ENCODE results near the gene MSN.
"Not testable (repeated sequence)": the region's sequence is repeated elsewhere in the genome, so short reads cannot be mapped to it uniquely, and the experiment has no call there.

MSN gene

DNA sequence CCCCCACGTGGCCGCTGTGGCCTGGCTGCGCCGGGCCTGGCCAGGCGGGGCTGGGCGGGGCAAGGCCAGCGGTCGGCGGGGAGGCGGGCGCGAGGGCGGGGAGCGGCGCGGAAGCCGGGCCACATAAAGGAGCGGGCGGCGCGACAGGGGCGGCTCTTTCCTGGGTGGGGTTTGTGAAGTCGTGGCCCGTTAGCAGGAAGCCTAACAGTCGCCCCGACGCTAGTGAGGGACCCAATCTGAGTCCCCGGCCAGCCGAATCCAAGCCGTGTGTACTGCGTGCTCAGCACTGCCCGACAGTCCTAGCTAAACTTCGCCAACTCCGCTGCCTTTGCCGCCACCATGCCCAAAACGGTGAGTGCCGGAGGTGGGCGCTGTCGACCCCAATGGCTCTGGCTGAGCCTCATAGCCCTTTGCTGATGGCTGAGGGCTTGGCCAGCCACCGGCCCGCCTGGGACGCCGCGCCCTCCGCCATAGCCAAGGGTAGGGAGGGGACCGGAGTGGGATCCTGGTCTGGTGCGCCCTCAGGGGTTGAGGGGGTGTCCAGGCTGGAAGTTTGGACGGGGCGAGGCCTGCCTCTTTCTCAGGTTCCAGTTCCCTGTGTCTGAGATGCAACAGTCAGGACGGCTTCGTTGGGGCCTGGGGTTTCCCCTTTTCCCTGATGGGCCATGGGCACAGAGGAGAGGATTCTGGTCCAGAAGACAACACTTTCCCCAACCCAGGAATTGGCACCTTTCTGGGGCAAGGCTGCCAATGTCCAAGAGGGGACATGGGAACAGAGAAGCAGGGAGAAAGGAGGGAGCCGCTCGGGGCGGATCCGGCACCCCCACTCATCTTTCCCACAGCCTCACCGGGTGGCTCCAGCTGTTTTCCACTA lies at the start of gene MSN:
Gene MSN (plus strand): TSS at position 152 of the 874 bp plus-strand sequence. CDS start 188 bp downstream, at position 340.
- Histone ChIP-seq H3K4me1 (ENCODE audit: control insufficient read depth, insufficient read depth, low read length) (no peaks in the 10 kb centered on the region), H3K27ac (ENCODE audit: extremely low read depth, low read depth, low read length) (peak within 1 kb of the TSS; percentile 73), H3K4me3 (ENCODE audit: low read depth, low read length) (peak within 1 kb of the TSS; percentile 53), H3K36me3 (ENCODE audit: control insufficient read depth in 2 of 2, insufficient read depth in 1 of 2, low read length in 2 of 2) (no peaks in the 10 kb centered on the region), H3K9me3 (ENCODE audit: control insufficient read depth, insufficient read depth, low read depth, low read length) (no peaks in the 10 kb centered on the region)
- POLR2A ChIA-PET: interaction anchor here (0.8 to 1.2 kb wide), 2 partner anchors 23 to 25 kb away, joined by 3 to 7 read pairs; no protein-coding TSS in a partner anchor
- TF ChIP-seq ZBTB26 (tag by site-specific recombination; optimal IDR thresholded peaks at IDR 0.05) (peak; percentile 21), SP2 (tag by site-specific recombination; IDR thresholded peaks at IDR 0.05) (peak; percentile 29; the same call in 1 of the 2 replicates), ZBTB8A (tag by site-specific recombination; IDR thresholded peaks at IDR 0.05) (0 out of 2 replicates have a peak, but pooled peaks have one; percentile 47), ZNF157 (tag by site-specific recombination; IDR thresholded peaks at IDR 0.05) (no peak), SP3 (tag by site-specific recombination; IDR thresholded peaks at IDR 0.05) (0 out of 2 replicates have a peak, but pooled peaks have one; percentile 15), ZBTB20 (tag by site-specific recombination; IDR thresholded peaks at IDR 0.05) (0 out of 2 replicates have a peak, but pooled peaks have one; percentile 17), ZNF335 (tag by site-specific recombination; conservative IDR thresholded peaks at IDR 0.05) (peak; percentile 53; the same call in 1 of the 2 replicates), ZNF239 (tag by site-specific recombination; IDR thresholded peaks at IDR 0.05) (no peak)
- TF ChIP-seq, protein P1, sequence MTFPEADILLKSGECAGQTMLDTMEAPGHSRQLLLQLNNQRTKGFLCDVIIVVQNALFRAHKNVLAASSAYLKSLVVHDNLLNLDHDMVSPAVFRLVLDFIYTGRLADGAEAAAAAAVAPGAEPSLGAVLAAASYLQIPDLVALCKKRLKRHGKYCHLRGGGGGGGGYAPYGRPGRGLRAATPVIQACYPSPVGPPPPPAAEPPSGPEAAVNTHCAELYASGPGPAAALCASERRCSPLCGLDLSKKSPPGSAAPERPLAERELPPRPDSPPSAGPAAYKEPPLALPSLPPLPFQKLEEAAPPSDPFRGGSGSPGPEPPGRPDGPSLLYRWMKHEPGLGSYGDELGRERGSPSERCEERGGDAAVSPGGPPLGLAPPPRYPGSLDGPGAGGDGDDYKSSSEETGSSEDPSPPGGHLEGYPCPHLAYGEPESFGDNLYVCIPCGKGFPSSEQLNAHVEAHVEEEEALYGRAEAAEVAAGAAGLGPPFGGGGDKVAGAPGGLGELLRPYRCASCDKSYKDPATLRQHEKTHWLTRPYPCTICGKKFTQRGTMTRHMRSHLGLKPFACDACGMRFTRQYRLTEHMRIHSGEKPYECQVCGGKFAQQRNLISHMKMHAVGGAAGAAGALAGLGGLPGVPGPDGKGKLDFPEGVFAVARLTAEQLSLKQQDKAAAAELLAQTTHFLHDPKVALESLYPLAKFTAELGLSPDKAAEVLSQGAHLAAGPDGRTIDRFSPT (tag by site-specific recombination; IDR thresholded peaks at IDR 0.05): 0 out of 2 replicates have a peak, but pooled peaks have one; percentile 12
- CTCF ChIA-PET: interaction anchor here (0.6 to 1.3 kb wide), 5 partner anchors 10 to 318 kb away, joined by 3 to 4 read pairs (median 3); no protein-coding TSS in a partner anchor

DNA sequence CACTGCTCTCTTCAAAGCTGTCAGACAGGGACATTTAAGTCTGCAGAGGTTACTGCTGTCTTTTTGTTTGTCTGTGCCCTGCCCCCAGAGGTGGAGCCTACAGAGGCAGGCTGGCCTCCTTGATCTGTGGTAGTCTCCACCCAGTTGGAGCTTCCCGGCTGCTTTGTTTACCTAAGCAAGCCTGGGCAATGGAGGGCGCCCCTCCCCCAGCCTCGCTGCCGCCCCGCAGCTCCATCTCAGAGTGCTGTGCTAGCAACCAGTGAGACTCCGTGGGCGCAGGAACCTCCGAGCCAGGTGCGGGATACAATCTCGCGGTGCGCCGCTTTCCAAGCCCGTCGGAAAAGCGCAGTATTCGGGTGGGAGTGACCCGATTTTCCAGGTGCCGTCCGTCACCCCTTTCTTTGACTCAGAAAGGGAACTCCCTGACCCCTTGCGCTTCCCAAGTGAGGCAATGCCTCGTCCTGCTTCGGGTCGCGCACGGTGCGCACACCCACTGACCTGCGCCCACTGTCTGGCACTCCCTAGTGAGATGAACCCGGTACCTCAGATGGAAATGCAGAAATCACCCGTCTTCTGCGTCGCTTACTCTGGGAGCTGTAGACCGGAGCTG lies 47.3 kb upstream of the MSN start:
- CTCF ChIA-PET; H3K4me1 ChIP-seq (ENCODE audit: control insufficient read depth, insufficient read depth, low read length); POLR2A ChIA-PET; H3K4me3 ChIP-seq (ENCODE audit: low read depth, low read length); H3K27ac ChIP-seq (ENCODE audit: extremely low read depth, low read depth, low read length); H3K9me3 ChIP-seq (ENCODE audit: control insufficient read depth, insufficient read depth, low read depth, low read length); H3K36me3 ChIP-seq (ENCODE audit: control insufficient read depth in 2 of 2, insufficient read depth in 1 of 2, low read length in 2 of 2): not testable (repeated sequence)

- CTCF ChIA-PET: no interaction called here
- TF ChIP-seq ZNF529 (tag by site-specific recombination; IDR thresholded peaks at IDR 0.05; ENCODE audit: insufficient replicate concordance): no peak
- TF ChIP-seq ZNF169 (tag by site-specific recombination; IDR thresholded peaks at IDR 0.05): no peak
- no peak for TF ChIP-seq PRDM6 (tag by site-specific recombination; IDR thresholded peaks at IDR 0.05)
- no peaks in the 10 kb centered on the region for H3K36me3 ChIP-seq (ENCODE audit: control insufficient read depth in 2 of 2, insufficient read depth in 1 of 2, low read length in 2 of 2)
- no peaks in the 10 kb centered on the region for H3K4me1 ChIP-seq (ENCODE audit: control insufficient read depth, insufficient read depth, low read length)
- H3K27ac ChIP-seq (ENCODE audit: extremely low read depth, low read depth, low read length): no peak overlapping the region
- H3K4me3 ChIP-seq (ENCODE audit: low read depth, low read length): no peak overlapping the region
- no peaks in the 10 kb centered on the region; the same call in 1 of the 2 replicates for H3K9me3 ChIP-seq (ENCODE audit: control insufficient read depth, insufficient read depth, low read depth, low read length)
- POLR2A ChIA-PET: no interaction called here
Observed at GRCh38 chrX:65630771-65631170, 36.7 kb upstream of the MSN start.
